Fibroblast of gingiva (primary cell): Measurements from ENCODE around the gene KRI1.
"Not testable (repeated sequence)": the region's sequence is repeated elsewhere in the genome, so short reads cannot be mapped to it uniquely, and the experiment has no call there.

ENCODE experiments used
- DNase-seq: peaks from one replicate; pipeline ENCODE4 v3.0.0-alpha.2; 2011; ENCODE audit warnings: low read depth

The KRI1 gene

DNA sequence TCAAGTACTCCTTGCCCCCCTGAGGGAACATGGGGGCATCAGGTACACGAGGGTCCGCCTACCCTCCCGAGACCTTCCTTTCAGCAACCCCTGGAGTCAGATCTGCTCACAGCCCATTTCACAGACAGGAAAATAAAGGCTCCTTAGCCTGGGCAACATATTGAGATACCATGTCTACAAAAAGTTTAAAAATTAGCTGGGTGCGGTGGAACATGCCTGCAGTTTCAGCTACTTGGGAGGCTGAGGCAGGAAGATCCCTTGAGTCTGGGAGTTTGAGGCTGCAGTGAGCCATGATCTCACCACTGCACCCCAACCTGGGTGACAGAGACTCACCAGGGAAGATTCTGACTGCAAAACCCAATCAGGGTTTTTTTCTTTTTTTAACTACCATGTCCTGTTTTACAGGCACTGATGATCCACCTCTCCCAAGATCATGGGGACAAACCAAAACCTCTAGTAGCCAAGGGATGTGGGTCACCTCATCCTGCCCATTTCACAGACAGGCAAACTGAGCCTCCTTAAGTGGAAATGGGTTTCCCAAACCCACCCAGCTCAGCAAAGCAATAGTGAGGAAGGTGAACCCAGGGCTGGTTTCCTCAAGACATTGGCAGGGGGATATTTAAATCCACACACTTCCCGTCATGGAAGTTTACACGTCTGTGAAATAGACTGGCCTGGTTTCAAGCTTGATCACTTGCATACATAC lies 9.4 kb upstream of the KRI1 start:
- DNase-seq, result no peak

DNA sequence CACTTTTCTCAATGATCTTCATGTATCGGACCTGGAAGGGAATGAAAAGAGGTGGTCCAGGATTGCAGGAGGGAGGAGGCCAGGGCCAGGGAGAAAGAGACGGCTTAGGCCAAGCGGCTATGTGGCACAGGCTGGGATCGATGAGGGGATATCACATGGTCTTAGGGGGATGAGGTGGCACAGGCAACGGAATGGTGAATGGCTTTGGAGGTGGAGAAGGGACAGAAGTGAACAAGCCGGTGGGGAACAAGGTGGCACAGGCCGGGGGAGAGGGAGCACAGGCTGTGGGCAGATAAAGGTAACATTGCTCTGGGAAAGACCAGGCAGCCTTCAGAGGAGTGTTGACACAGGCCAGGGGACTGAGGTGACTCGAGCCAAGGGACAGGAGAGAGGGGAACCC lies 8.7 kb upstream of the KRI1 start:
- DNase-seq, result no peak

DNA sequence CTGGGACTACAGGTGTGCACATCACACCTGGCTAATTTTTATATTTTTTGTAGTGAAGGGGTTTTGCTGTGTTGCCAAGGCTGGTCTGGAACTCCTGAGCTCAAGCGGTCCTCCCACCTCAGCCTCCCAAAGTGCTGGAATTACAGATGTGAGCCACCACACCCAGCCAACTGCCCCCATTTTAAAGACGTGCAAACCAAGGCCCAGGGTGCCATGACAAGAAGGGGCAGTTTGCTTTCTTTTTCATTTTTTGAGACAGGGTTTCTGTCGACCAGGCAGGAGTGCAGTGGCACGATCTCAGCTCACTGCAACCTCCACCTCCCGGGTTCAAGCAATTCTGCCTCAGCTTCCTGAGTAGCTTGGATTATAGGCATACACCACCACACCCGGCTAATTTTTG lies 8.0 kb upstream of the KRI1 start:
- not testable (repeated sequence) for DNase-seq

DNA sequence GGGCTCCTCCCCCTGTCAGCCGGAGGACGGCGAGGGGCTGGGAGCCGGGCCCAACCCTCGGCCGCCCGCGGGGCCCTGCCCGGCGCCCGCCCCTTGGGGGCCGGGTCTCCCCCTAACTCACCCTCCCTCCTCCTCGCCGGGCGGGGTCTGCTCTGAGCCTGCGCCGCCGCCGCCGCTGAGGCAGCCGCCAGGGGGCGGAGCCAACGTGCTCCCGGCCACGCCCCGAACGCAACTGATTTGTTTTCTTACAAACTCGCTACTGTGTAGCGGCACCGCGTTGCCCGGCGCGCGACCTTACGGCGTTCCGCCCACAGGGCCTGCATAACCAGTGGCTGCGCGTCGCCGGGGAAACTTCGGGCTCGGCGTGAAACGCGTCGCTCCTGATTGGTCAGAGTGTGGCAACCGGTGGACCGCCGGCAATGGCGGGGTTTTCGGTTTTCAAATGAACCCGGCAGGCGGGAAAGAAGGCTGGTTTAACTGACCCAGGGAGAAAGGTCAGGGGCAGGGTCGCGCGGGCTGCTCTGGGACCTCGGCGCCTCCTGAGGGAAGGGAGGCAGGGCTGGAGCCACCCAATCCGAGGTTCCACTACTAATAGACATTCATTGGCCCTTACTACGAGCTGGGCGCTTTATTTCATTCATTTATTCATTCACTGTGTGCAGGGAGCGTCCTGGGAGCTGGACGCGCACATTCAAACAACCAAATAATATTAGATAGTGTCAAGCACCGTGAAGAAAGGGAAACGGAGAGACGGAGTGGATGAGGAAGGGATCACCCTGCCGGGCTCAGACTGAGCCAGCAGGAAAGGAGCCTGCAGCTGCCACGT lies 3.2 kb upstream of the KRI1 start, which contains the start of gene CDKN2D:
CDKN2D (minus strand) TSS at position 154 of the 826 bp plus-strand sequence. CDS start 326 bp downstream, outside the sequence.
- DNase-seq, result peak; percentile 99

DNA sequence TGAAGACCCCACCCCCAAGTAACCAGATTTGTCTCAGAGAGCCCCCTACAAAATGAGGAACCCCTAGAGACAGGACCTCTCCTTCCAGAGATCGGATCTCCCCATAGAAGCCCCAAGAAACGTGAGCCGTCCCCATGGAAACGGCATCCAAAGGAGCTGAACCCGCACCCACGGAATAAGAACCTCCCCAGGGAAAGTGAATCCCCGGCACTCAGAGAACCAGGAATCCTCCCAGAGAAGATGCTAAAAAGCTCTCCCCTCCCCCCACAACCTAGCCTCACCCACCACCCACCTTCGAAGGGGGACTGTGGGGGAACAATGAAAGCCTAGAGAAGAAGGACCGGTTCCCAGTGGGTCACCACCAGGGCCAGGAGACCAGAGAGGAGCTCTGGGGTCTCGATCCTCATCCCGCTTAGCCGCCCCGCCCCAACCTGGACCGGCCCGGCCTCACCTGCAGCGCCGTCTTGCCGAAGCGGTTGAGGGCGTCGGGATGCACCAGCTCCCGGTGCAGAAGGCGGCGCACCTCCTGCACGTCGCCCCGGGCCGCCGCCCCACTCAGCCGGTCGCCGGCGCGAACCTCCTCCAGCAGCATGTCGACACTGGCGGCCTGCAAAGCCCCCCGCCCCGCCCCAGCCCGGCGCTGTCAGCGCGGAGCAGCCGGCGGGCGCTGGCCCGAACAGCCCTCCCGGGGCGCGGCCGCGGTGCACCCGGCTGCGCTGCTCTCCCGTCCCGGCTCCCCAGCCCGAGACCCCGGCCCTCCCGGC lies 2.4 kb upstream of the KRI1 start:
- no peak for DNase-seq

DNA sequence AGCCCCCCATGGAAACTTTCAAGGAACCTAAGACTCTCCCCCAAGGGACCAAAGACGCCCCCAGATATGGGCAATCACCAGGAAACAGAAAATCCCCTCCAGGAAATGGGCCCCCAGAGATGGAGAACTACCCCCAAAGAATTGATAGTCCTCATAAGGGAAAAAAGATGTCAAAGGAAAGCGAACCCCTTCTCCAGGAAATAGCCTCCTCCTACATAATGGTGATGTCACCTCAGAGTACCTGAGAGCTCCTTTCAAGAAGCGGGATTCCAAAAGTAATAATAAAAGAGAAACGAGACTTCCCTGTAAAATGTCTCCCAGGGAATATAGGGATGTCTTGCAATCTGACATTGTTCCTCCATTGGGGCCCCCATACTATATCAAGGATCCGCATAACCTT lies 1.8 kb upstream of the KRI1 start:
- no peak for DNase-seq

DNA sequence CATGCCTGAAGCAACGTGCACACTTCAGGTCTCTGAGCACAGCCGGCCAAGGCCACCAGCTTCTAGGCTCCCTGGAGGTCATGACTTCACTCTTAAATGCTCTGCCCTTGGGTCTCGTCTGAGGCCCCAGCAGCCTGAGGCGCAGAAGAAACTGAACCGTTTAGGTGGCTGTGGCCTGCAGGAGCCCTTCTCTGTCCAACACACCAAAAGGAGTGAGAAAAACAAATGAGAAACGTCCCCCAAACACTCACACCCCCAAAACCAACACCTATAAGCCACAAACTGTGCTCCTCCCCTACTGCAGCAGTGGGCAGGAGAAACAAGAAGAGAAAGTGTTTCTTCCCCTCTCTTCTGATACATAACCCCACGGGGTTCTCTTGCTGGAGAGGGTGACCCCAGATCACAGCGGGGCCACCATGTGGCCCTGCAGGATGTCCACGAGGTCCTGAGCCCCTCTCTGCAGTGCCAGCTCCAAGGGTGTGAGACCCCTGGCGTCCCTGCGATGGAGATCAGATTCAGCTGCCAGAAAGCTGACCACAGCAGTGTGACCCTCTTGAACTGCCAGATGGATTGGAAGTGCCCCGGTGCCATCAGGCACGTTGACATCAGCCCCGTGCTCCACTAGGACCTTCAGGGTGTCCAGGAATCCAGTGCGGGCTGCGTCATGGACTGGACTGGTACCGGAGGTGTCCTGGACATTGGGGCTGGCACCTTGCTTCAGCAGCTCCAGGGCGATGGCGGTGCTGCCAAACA lies 1.0 kb upstream of the KRI1 start:
- DNase-seq, result no peak

DNA sequence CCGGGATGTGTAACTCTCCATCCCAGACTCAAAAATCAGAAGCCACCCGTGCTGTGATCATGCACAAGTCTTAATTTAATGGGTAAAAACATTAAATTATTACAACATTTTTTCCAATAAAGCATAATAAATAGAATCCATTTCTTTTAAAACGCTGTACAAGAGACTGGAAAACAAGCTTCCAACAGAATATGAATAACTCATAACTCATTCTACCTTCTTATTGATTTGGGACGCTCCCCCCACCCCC lies 523 bp upstream of the KRI1 start:
- no peak for DNase-seq

DNA sequence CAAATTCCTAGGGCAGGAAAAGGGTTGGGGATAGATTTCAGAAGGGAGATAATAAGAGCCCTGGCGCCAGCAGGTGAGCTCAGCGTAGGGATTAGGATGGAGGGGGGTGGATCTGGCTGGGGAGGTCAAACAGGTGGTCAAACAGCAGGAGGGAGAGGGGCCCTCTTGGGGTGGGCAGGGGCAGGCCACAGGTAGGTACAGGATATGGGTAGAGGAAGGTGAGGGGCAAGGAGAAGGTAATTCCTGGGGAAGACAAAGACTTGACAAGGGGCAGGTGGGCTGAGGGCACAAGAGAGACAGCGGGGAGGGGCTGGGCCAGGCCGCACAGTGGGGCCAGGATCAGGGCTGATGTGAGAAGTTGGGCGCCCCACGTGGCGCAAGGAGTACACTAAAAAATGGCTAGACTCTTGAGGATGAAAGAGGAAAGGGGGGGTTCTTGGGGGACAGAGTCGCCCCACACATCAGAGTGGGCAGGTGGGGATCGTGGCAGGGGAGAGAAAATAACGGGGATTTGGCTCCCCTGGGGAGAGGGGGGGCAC lies 713 bp downstream of the KRI1 start:
- DNase-seq, result no peak

DNA sequence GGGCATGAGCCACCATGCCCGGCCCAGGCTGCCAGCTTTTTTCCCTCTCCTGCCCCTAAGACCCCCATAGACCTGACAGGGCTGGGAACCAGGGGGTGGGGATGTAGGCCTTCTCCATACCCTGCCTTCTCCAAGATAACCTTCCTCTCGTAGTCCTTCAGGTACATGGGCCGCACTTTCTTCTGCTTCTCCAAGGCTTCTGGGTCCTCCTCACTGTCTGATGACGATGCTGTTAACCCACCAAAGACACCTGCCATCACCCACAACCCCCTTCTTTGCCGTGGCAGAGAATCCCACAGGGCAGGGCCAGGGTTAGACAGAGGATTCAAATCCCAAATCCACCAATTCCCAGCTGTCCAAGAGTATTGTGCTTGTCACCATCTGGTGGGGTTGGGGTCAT lies 3.2 kb downstream of the KRI1 start:
- no peak for DNase-seq

DNA sequence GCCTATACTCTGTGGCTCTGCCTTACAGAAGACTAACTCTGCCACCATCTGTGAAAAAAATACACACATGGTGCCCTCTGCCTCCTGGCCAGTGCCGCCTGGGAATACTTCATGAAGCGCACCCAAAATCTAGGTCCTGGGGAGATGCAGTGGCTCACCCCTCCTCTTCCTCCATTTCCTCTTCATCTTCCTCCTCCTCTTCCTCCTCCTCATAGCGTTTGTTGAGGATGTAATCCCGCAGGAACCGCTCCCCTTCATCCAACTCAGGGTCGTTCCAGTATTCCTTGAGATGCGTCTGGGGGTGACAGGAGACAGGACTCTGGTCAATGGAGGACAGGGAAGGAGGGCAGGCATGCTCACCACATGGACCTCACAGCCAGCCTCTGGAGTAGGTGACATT lies 5.7 kb downstream of the KRI1 start:
- no peak for DNase-seq

DNA sequence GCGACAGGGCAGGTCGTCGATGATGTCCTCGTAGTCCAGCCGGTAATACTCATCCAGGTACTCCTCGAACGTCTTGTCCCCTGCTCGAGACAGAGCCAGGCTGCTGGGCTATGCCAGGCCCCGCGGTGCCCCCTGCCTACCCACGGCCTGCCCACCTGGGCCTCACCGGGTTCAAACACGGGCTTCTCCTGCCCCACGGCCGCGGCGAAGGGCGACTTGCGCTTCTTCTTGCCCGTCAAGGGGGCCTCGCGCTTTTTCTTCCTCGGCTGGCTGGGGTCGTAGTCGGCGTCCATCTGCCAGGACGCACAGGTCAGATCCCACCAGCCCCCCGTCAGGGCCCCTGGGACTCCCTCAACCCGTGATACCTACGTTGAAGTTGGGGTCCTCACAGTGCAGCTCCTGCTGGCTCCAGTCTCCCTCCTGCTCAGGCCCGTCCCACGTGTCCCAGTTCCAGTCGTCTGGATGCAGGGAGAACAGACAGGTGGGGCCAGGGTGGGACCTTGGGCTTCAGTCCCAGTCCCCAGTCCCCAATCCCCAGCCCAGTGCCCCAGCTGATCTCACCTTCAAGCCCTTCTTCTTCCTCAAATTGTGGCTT lies 8.1 kb downstream of the KRI1 start:
- DNase-seq, result no peak

DNA sequence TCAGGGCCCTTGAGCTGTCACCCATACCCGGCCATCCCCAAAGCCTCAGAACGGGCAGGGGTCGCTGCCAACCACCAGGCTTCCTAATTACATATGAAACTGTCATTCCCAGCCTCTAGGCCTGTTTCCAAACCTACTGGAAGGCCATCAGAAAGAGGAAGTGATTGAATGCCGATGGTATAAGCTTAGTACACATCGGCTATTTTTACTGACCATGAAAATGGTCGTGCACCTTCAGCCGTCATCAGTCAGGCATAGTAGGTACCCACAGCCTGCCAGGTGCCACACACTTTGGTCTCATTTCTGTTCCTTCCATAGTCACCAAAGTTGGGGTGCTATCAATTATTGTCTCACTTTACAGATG lies 10.2 kb downstream of the KRI1 start:
- no peak for DNase-seq

DNA sequence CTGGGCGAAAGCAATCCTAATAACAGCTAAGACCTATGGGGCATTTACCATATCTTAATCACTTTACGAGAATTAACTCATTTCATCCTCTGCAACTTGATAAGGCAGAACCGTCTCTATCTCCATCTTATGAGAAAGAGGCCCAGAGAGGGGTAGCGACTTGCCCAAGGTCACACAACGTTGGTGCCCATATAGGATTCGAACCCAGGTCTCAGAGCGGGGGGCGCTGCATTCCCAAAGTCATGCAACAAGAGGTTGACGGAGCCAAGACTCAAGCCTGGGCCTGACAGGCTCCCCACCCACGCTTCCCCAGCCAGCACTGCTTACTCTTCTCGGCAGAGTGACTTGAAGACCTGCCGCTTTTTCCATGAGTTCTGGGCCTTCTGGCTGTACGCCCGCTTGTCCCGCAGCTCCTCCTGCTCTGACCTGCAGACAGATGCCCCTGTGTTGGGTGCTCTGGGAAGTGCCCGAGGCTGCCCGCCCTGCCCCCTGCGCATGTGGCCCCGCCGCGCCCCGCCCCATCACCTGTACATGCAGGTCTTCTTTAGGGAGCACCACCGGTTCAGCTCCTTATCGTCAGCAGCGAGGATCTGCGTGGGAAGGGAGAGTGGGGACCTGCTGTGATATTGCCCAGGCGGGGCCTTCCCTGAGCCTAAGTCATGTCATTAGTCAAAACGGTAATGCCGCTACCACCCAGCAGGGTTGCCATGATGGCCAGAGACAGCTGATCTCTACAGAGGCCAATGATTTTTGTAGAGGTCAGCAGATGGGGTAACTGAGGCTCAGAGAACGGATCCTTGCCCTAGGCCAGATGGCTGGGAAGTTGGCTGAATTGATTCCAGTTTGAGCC lies 10.8 kb downstream of the KRI1 start:
- DNase-seq, result no peak

DNA sequence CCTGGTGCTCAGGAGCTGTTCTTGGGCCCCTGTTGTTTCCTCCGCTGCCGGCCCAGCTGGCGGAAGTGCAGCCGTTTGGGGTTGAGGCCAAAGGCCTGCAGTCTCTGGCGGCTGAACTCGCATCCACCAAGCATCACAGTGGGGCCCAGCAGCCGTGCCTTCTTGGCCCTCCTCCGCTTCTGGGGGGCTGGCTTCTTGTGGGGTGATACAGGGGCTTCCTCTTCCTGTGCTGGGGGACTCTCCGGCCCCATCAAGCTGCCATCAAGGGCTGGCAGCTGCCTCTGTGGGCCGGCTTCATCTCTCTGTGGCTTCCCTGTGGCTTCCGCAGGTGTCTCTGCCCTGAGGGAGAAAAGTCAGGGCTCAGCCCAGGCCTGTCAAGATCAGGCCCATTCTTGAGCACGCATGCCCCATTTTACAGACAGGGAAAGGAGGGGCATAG lies 11.8 kb downstream of the KRI1 start:
- no peak for DNase-seq

DNA sequence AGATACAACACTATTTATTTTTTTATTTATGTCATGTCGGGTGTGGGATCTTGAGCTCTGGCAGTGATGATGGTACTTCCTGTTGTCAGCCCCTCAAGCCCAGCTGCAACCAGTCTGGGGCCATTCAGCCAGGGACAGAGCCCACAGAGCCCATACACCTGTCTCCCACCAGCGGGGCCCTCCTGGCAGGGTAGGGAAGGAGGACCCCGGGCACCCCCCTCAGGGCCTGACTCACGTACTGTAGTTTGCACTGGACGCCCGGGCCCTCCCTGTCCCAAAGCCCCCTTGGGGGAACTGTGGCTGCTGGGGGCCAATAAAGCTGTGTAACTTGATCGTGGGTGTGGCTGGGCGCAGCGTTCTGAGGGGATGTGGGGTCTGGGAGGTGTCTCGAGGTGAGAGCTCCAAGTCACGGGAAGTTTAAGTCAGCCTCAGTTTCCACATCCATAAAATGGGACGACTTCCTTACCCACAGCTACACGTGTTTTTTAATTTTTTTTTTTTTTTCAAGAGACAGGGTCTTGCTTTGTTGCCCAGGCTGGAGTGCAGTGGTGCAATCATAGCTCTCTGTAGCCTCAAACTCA lies 12.6 kb downstream of the KRI1 start:
- DNase-seq, result no peak

DNA sequence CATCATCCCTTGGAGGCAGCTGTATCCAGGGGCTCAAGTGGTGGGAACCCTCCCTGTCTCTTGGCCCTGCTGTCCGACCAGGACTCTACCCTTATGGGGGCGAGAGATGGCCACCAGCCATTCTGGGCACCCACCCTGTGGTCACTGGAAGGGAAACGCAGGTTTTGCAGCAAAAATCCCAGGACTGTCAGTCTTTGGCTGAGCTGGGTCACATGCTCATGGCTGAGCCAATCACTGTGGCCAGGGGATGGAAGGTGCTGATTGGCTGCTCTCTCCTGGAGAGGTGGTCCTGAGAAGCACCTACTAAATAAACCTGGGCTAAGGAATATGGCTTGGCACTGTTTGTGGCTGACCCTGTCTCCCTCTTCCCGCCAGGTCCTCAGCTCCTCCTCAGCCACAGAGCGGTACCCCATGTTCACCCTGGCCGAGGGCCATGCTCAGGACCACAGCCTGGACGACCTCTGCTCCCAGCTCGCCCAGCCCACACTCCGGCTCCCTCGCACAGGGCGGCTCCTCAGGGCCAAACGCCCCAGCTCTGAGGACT lies 13.2 kb downstream of the KRI1 start:
- DNase-seq, result no peak

DNA sequence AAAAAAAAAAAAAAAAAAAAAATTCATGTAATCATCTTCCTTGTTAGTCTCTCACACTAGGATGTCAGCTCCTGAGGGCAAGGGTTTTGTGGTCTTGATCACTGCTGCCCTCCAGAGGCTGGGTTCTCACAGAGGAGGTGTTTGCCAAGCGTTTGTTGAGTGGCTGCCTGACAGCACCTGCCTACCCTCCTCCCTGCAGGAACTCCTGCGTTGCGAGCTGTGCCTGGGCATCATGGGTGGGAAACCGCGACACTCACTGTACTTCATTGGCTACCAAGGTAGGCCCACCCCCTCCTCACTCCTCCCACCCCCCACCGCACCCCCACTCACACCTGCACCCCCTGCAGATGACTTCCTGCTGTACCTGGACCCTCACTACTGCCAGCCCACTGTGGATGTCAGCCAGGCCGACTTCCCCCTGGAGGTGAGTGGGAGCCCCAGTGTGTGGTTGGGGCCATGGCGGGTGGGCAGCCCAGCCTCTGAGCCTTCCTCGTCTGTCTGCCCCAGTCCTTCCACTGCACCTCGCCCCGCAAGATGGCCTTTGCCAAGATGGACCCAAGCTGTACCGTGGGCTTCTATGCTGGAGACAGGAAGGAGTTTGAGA lies 14.0 kb downstream of the KRI1 start:
- no peak for DNase-seq

DNA sequence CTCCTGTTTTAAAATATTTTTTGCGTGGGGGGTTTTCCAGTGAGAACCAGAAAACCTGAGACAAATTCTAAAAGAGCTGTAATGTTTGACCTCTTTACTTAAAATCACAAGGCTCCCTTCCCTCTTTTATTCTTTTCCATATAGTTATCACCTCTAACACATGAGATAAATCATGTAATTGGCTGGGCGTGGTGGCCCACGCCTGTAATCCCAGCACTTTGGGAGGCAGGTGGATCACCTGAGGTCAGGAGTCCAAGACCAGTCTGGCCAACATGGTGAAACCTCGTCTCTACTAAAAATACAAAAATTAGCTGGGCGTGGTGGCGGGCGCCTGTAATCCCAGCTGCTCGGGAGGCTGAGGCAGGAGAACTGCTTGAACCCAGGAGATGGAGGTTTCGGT lies 14.8 kb downstream of the KRI1 start:
- DNase-seq, result not testable (repeated sequence)

DNA sequence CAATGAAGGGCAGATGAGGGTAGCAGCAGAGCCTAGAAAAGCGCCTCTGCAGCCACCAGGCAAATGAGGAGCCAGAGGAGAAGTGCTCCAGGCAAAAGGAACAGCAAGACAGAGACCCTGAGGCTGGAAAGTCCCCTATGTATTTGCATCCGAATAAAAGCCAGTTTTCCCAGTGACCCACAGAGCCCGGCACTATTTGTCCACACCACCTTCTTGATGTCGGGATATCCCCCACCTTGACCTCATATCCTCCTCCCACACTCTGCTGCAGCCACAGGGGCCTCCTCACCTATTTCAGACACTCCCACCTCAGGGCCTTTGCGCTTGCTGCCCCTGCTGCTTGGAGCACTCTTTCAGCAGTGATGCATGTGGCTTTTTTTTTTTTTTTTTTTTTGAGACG lies 15.5 kb downstream of the KRI1 start:
- DNase-seq, result no peak
